Hypothalamus (tissue), 51 donors: Measurements from ENCODE around the gene HERC2.

Experiments
- DNase-seq, 51 donors: peaks; one replicate each; lab custom pipeline; 2025; lab: John Stamatoyannopoulos, UW

Gene HERC2

GRCh38 chr15:28100516-28101195 is 221.3 kb downstream of the HERC2 start:
- DNase-seq, result no peak

DNA sequence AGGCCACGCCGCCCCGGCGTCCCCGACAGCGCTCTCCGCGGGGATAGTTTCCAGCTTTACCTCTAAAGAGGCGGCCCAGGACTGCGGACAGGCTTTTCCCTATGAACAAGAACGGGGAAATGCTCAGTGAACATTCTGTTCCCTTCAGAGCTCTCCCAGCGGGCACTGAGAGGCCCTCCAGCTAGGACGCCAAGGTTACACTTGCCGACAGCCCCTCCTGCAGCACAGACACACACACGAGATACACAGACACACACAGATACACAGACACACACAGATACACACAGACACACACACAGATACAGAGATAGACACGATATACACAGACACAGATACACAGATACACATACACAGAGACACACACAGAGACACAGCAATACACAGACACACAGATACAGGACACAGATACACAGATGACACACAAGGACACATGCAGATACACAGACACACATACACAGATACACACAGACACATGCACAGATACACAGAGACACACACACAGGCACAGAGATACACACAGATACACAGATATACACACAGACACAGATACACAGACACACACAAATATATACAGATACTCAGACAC is 222.3 kb downstream of the HERC2 start:
- no peak for DNase-seq

GRCh38 chr15:28098766-28099554 is 223.0 kb downstream of the HERC2 start, which contains the start of gene OCA2:
TSS of gene OCA2 (minus strand) at chr15:28099315. CDS start at chr15:28081874, 17,441 bp downstream.
- DNase-seq, result peak in 3 of 51 donors; percentile 19 to 28 (median 27)

DNA sequence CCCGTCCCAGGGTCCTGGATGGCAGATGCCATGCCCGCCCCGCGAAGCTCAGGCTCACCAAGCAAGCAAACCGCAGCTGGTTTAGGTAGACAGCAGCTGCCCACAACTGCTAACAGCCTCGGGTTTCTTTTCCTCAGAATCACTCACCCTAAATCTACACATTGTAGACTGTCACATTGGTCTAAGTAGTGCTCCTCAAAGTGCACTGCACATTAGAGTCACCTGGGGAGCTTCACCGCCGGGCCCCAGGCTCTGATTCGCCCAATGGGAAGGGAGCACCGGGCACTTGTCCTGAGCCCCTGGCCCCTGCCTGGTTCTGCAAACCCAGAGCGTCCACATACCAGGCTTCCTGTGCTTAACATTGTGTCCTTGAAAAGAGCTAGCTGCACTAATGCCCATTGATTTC is 223.6 kb downstream of the HERC2 start:
- no peak for DNase-seq

GRCh38 chr15:28097656-28098359 is 224.2 kb downstream of the HERC2 start:
- no peak for DNase-seq

GRCh38 chr15:28096670-28097431 is 225.1 kb downstream of the HERC2 start:
- DNase-seq, result no peak

DNA sequence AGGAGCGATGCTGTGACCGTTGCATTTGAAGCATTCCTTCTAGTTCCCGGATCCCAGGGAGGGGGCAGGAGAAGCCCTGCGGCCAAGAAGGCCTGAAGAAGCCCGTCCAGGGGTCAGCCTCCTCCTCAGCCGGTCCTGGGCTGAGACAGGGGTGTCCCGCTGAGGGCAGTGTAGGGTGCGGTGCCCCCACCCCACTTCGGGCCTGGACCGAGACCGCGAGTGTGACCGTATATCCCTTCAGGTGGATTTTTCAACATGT is 225.6 kb downstream of the HERC2 start:
- no peak for DNase-seq

- no peak for DNase-seq
Measured at GRCh38 chr15:28094732-28095521, 227.1 kb downstream of the HERC2 start.

- no peak for DNase-seq
Measured at GRCh38 chr15:28093752-28094535, 228.0 kb downstream of the HERC2 start.

GRCh38 chr15:28091313-28091712 is 230.7 kb downstream of the HERC2 start:
- no peak for DNase-seq

DNA sequence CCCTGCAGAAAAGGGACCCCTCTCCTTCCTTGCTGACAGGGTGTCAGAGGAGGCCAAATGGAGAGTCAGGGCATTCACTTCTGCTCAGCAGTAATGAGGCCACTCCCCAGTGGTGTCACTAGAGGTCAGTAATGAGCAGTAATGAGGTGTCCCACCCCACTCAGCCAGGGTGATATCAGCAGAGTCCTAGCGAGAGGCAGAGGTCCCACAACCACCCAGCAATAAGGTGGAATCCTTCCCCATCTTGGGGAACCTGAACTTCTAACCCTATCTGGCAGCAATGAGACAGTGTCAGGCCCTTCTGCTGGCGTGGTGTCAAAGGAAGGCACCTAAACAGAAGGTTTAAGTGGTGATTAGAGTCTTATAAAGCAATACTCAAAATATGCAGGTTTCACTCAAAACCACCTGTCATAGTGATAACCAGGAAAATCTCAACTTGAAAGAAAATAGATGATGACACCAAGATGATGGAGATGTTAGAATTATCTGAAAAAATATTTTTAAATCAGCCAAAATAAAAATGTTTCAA is 235.7 kb downstream of the HERC2 start:
- no peak for DNase-seq

DNA sequence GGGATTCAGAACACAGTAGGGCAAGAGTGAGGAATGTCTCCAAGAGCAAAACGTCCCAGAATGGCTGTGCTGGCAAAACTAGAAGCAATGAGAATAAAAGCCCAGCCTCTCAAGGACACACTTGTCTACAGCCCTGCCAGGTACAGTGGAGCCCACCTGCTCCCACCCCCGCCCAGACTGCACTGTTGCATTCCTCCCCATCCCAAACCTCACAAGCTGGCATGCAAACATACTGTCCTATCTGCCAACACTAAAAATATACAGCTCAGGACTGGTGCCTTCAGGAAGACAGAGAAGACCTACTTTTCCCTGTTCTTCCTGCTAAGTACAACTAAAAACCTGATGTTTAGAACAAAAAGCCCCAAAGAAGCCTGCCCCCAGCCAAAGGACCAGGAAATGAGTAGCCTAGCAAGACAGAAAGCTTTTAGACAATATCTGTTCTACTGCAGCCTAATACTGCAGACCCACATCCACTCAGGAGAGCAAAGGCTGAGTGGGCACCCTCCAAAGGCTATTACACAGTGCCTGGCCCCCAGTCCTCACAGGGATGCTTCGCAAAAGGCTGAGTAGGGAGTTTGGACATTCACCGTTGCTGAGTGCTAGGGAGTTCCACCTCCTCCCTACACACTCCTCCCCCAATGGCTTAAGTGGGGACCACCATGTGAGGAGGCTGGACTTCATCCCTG is 236.3 kb downstream of the HERC2 start:
- no peak for DNase-seq

GRCh38 chr15:28084547-28084946 is 237.4 kb downstream of the HERC2 start:
- no peak for DNase-seq

- DNase-seq, result no peak
Measured at GRCh38 chr15:28082891-28083684, 238.9 kb downstream of the HERC2 start.

GRCh38 chr15:28081594-28081993 is 240.4 kb downstream of the HERC2 start:
- DNase-seq, result no peak

DNA sequence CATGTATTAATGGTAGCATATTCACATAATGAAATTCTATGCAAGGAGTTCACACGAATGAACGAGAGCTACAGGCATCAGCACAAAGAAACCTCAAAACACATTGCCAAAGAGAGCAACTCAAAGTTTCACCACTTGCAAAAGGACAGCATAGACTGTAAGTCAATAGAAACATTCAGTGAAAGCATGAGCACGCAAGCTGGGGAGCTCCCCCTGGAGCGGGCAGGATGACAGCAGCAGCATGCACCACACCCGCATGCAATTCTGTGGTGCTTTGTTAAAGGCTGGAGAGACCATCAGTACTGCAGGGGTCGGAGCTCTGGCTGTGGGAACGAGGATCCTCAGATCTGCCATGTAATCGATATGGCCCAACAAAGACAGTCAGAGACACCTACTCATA is 241.6 kb downstream of the HERC2 start:
- DNase-seq, result no peak

DNA sequence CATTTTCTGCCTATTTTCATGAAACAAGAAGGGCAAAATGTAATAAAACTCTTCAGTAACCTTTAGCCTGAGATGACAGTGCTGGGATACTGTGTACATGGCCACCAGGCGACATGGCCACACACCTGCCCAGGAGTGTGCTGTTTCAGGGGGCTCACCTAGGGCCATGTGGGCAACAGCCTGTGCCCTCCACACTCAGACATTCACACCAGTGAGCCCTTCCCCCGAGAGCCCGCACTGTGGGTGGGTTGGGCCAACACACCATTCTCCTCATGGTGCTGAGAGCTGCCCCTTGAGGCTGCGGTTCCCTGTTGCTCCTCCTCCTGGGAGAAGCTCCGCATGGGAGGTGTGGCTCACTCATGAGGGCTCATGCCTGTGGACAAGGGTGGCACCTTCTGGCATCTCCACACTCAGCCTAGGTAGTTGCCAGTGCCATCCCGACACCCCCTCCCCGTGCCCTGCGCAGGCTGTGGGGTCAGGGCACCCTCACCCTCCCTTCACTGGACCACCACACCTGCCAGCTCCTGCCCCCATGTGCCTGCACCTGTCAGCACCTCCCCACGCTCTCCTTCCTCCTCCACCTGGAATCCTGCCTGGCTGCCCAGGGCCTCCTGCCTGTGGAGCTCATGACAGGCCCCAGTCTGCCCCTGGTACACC is 242.5 kb downstream of the HERC2 start:
- no peak for DNase-seq
